GM19452 (cell line): ENCODE data around the gene C2orf76.

Source experiments
- ATAC-seq: cut with Tn5 transposase; IDR thresholded peaks from one replicate; pipeline ENCODE4 v1.9.1; 2021; ENCODE audit not compliant: unreplicated experiment

Gene C2orf76

GRCh38 chr2:119338826-119339561 is 27.6 kb downstream of the C2orf76 start:
- peak; percentile 97 for ATAC-seq

GRCh38 chr2:119338272-119338671 is 28.4 kb downstream of the C2orf76 start:
- no peak for ATAC-seq

- ATAC-seq: no peak
Observed at GRCh38 chr2:119337749-119338148, 28.9 kb downstream of the C2orf76 start.

- ATAC-seq: no peak
Observed at GRCh38 chr2:119333833-119334232, 32.8 kb downstream of the C2orf76 start.

GRCh38 chr2:119333360-119333759 is 33.3 kb downstream of the C2orf76 start:
- no peak for ATAC-seq

- ATAC-seq: no peak
Observed at GRCh38 chr2:119332953-119333352, 33.7 kb downstream of the C2orf76 start.

GRCh38 chr2:119327431-119327830 is 39.2 kb downstream of the C2orf76 start:
- no peak for ATAC-seq

- no peak for ATAC-seq
Observed at GRCh38 chr2:119326938-119327337, 39.7 kb downstream of the C2orf76 start.

- no peak for ATAC-seq
Observed at GRCh38 chr2:119324685-119325270, 41.9 kb downstream of the C2orf76 start.

GRCh38 chr2:119323459-119323858 is 43.2 kb downstream of the C2orf76 start:
- no peak for ATAC-seq

GRCh38 chr2:119319593-119319992 is 47.0 kb downstream of the C2orf76 start:
- no peak for ATAC-seq

GRCh38 chr2:119317554-119317953 is 49.1 kb downstream of the C2orf76 start:
- no peak for ATAC-seq

- no peak for ATAC-seq
Observed at GRCh38 chr2:119316066-119316465, 50.6 kb downstream of the C2orf76 start.

GRCh38 chr2:119315241-119315925 is 51.3 kb downstream of the C2orf76 start:
- no peak for ATAC-seq

- no peak for ATAC-seq
Observed at GRCh38 chr2:119311831-119312230, 54.8 kb downstream of the C2orf76 start.

- ATAC-seq: no peak
Observed at GRCh38 chr2:119311371-119311770, 55.3 kb downstream of the C2orf76 start.

- ATAC-seq: no peak
Observed at GRCh38 chr2:119308793-119309330, 57.8 kb downstream of the C2orf76 start.

GRCh38 chr2:119307419-119308140 is 59.1 kb downstream of the C2orf76 start:
- no peak for ATAC-seq

- ATAC-seq: no peak
Observed at GRCh38 chr2:119306196-119306590, 60.4 kb downstream of the C2orf76 start.

- no peak for ATAC-seq
Observed at GRCh38 chr2:119305497-119306195, 61.0 kb downstream of the C2orf76 start.

GRCh38 chr2:119304847-119305246 is 61.8 kb downstream of the C2orf76 start:
- no peak for ATAC-seq
